Adrenal gland (tissue), 12 donors: Measurements from ENCODE around the gene ZNRF3. TPM values are rescaled to one million over a fixed set of nuclear protein-coding genes. Genes with fewer than 3 reads are reported as not detected.
A peak's percentile ranks its signal among the peaks of the same experiment; 100 is the strongest.

Source experiments
- DNase-seq, 7 donors: peaks; one replicate each; pipeline ENCODE4 v3.0.0-alpha.2; 2019 to 2020
- H3K27ac ChIP-seq, 5 donors: fragments of 200-600 bp; sonication (generic) in 4 of 5; 1 replicate in 3 of 5; 2 replicates in 2 of 5; pipeline versions ENCODE4 v1.5.1 to v1.8.0; 2016 to 2020; ENCODE audit warnings: mild to moderate bottlenecking in 1 of 5
- H3K27me3 ChIP-seq: fragments of 200-600 bp; 2 replicates; pipeline ENCODE4 v1.8.0; 2021
- H3K36me3 ChIP-seq, 2 donors: fragments of 200-600 bp; replicated peaks in 1 of 2; 1 replicate in 1 of 2; 2 replicates in 1 of 2; pipeline versions ENCODE4 v1.5.1 to v1.8.0; 2018 to 2022
- H3K4me1 ChIP-seq, 2 donors: fragments of 200-600 bp; replicated peaks in 1 of 2; 1 replicate in 1 of 2; 2 replicates in 1 of 2; pipeline versions ENCODE4 v1.5.1 to v1.8.0; 2018 to 2021
- H3K4me3 ChIP-seq, 4 donors: fragments of 200-600 bp; sonication (generic) in 3 of 4; one replicate each; pipeline ENCODE4 v1.5.1; 2016 to 2018
- H3K9me3 ChIP-seq, 3 donors: fragments of 200-600 bp; sonication (generic) in 1 of 3; replicated peaks in 1 of 3; 1 replicate in 2 of 3; 2 replicates in 1 of 3; pipeline versions ENCODE4 v1.5.1 to v1.8.0; 2016 to 2021
- CTCF ChIP-seq, 6 experiments: fragments of 450-650 bp in 4 of 6; fragments of 200-600 bp in 2 of 6; sonication (generic) in 1 of 6; IDR thresholded peaks; 1 replicate in 5 of 6; 2 replicates in 1 of 6; pipeline versions ENCODE4 v1.5.1 to v1.8.0; 2016 to 2021; ENCODE audit warnings: antibody characterized with exemption in 6 of 6, mild to moderate bottlenecking in 2 of 6, moderate library complexity in 1 of 6
- POLR2A ChIP-seq, 2 donors: fragments of 450-650 bp; IDR thresholded peaks; one replicate each; pipeline ENCODE4 v1.6.1; 2017; ENCODE audit warnings: antibody characterized with exemption in 2 of 2, mild to moderate bottlenecking in 2 of 2, moderate library complexity in 1 of 2
- WGBS, 4 donors: extraction: QIAGEN DNeasy Blood & Tissue Kit in 2 of 4; methylation state at CpG; one replicate each; pipeline versions ENCODE4 v1.1.5 to v1.1.7; 2013 to 2017; 5-methylcytosine and 5-hydroxymethylcytosine counted together
- intact Hi-C, 2 donors: fragments of 100-400 bp; cut with DNase I; formaldehyde crosslinking; loops; one replicate each; pipeline versions ENCODE4 v1.14.1 to v1.15.0; 2022 to 2023
- polyA plus RNA-seq, 3 donors: library from polyadenylated mRNA; stranded (reverse); fragments of 200-250 nt in 2 of 3; fragments of 350-450 nt in 1 of 3; fragmentation: Illumina TruSeq in 1 of 3; extraction: RNeasy Lipid Tissue Mini Kit (QIAGEN cat#74804) in 1 of 3; gene quantifications; one replicate each; pipeline ENCODE4 v1.2.3, GENCODE V29; 2013 to 2014
- total RNA-seq, 9 donors: library from RNA; depleted of rRNA in 4 of 9; stranded (reverse); fragments of >200 nt in 4 of 9; fragments of 120-200 nt in 1 of 9; fragmentation: NEBNext Ultra II Directional in 1 of 9; extraction: Animal tissue kit (Norgen Biotek cat#: 25700) in 1 of 9; gene quantifications; one replicate each; pipeline versions ENCODE4 v1.1.0 to v1.2.4, GENCODE V29; 2013 to 2023
- donor health status: healthy with polysubstance abuse.
- donor health status: Bipolar disorder and iron deficiency.
- donor health status: DM: yes; HTN: yes; CAD: no.
- donor health status: DM: no; HTN: no; CAD: no.
- donor health status: DM: no; HTN: no; CAD: no.
- donor health status: DM: yes; HTN: yes; CAD: no.

Gene ZNRF3
- total and polyA plus RNA-seq, 12 donors = 3.1 to 40.9 (median 17.0) TPM

DNA sequence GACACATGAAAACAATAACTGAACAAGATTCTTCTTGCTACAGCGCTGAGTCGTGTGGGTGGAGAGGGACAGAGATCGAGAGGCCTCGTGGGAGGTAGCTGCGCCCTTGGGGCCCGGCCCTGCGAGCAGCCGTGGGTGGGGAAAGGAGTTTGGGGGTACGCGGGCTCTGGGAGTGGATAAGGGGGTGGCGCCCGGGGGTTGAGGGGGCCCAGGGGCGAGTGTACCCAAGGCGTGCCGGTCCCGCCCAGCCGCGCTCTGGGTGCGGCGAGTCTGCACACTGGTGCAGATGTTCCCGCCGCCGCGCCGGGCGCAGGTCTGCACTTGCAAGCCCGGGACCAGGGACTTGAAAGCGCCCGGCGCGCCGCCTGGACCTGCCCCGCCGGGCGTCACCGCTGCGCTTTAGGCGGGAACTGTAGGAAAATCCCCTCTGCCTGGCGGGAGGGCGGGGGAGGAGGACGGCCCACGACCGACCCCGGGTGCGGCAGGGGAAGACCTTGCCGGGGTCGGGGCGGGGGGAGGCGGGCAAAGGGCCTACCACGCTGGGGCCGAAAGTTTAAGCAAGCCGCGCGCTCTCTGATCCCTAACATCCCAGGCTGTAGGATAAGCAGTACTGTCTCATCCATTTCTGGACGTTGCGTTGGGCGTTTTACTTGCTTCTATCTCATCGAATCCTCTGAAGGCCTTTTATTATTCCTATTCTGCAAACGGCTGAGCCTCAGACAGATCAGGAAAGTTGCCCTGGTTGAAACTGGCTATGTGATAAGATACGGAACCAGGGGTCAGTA lies 188.1 kb downstream of the ZNRF3 start:
- DNase-seq = peak in 1 of 7 donors; percentile 31
- intact Hi-C loops = loop anchor here (5.0 to 10.0 kb wide), 2 partner anchors 81 to 83 kb away; no protein-coding TSS in a partner anchor
- Histone ChIP-seq H3K9me3 (no peaks in the 10 kb centered on the region), H3K36me3 (no peaks in the 10 kb centered on the region), H3K4me3 (peak overlapping the region in 1 of 4 donors; percentile 76), H3K4me1 (peaks cover 0 to 35% of the 10 kb centered on the region in 2 donors), H3K27ac (no peak overlapping the region), H3K27me3 (no peaks in the 10 kb centered on the region)
- 24 to 53% (median 37%) methylated on average over 24 to 60 of the region's 60 CpGs for WGBS, 4 donors
- TF ChIP-seq POLR2A (IDR thresholded peaks at IDR 0.05) (no peak), CTCF (IDR thresholded peaks at IDR 0.05) (no peak)

DNA sequence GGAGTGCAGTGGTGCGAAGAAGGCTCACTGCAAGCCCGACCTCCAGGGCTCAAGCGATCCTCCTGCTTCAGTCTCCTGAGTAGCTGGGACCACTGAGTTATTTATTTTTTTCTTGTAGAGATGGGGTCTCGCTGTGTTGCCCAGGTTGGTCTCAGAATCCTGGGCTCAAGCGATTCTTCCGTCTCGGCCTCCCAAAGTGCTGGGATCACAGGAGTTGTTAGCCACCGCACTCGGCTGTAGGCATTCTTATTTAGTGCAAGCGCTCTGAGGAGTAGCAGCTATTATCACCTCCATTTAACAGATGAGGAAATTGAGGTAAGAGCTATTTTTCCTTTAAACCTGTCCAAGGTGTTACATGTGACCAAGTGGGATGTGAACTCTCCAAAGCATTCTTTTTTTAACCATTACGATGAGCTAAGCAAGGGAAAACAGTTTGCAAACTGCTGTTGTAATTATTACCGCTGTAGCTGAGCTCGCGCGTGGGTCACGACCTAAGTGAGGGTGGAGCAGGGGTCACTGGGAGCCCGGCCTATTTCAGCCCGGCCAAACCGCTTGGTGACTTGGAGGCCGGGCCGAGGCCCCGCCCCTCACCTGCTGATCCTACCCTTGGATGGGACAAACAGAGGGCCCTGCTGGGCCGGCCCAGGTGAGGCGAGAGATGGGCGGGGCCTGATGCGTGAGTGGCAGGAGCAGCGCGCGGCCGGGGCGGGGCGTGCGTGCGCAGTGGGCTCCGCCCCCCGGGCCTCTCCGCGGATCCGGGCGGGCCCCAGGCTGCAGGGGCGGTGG lies 189.0 kb downstream of the ZNRF3 start:
- peak; percentile 75 to 90 (median 88) for DNase-seq
- H3K27me3 ChIP-seq = no peaks in the 10 kb centered on the region
- no peaks in the 10 kb centered on the region for H3K36me3 ChIP-seq
- 26 to 63% (median 48%) methylated on average over 16 to 41 of the region's 41 CpGs for WGBS, 4 donors
- TF ChIP-seq CTCF (IDR thresholded peaks at IDR 0.05) (no peak), POLR2A (IDR thresholded peaks at IDR 0.05) (no peak)
- H3K4me3 ChIP-seq = peak overlapping the region in 1 of 4 donors; percentile 76
- intact Hi-C loops = loop anchor here (5.0 to 10.0 kb wide), 2 partner anchors 80 to 82 kb away; no protein-coding TSS in a partner anchor
- peaks cover 9 to 42% of the 10 kb centered on the region in 2 donors for H3K4me1 ChIP-seq
- no peaks in the 10 kb centered on the region for H3K9me3 ChIP-seq
- peak overlapping the region in 1 of 5 donors; percentile 67 for H3K27ac ChIP-seq

DNA sequence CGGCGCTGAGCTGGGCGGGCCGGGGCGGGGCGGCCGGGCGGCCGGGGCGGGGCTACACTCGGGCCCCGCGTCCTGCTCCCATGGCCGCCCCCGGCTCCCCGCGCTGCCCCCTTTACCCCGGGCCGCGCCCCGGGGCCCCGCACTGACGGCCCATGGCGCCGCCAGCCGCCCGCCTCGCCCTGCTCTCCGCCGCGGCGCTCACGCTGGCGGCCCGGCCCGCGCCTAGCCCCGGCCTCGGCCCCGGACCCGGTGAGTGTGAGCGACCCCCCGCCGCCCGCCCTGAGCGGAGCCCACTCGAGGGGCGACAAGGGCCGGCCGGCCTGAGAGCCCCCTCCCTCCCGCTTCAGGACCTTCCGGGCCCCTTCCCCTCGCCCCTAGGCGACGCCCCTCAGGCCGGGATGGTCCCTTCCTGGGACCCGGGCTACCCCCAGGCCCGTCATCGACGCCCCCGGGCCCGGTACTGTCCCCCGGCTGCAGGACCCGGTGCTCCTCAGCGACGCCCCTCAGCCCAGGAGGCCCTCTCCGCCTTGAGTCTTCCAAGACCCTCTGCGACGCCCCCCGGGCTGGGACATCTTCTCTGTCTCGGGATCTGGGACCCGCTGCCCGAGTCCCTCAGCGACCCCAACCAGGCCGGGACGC lies 189.7 kb downstream of the ZNRF3 start, which contains the start of gene KREMEN1:
TSS of gene KREMEN1 (plus strand) at position 57 of the 639 bp plus-strand sequence. CDS start at position 153, 96 bp downstream.
- no peak for TF ChIP-seq CTCF (IDR thresholded peaks at IDR 0.05)
- peak in 1 of 2 donors; percentile 37 for TF ChIP-seq POLR2A (IDR thresholded peaks at IDR 0.05)
- peaks cover 16 to 48% of the 10 kb centered on the region in 2 donors for H3K4me1 ChIP-seq
- DNase-seq = peak in 1 of 7 donors; percentile 48
- 0 to 1% (median 0%) methylated on average over 4 to 76 of the region's 76 CpGs for WGBS, 4 donors
- intact Hi-C loops = loop anchor here (5.0 to 10.0 kb wide), 2 partner anchors 79 to 82 kb away; no protein-coding TSS in a partner anchor
- H3K27ac ChIP-seq = peak within 1 kb of the TSS in 4 of 5 donors; percentile 28 to 76 (median 68)
- H3K27me3 ChIP-seq = no peaks in the 10 kb centered on the region
- H3K4me3 ChIP-seq = peak within 1 kb of the TSS; percentile 36 to 76 (median 54)
- H3K36me3 ChIP-seq = no peaks in the 10 kb centered on the region
- H3K9me3 ChIP-seq = no peaks in the 10 kb centered on the region
